ENCODE measurements around the gene BAAT.

DNA sequence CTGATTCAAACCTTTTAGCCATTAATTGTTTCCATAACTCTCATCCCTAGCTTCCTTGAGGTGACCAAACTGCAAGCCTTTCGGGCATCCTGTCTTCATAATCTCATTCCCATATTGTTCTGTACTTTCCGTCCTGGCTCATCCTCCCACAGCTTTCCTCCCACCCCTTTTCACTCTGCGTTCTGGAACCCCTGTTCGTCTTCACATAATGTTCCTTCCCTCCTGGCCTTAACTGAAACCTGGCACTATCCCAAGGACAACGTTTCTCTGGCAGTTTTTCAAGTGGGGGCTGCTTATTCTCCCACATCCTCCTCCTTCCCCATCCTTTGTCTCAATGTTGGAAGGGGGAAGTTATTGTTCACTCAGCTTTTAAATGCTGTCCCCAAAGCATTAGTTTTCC is 15.3 kb upstream of the BAAT start:
- TF ChIP-seq, protein P1, sequence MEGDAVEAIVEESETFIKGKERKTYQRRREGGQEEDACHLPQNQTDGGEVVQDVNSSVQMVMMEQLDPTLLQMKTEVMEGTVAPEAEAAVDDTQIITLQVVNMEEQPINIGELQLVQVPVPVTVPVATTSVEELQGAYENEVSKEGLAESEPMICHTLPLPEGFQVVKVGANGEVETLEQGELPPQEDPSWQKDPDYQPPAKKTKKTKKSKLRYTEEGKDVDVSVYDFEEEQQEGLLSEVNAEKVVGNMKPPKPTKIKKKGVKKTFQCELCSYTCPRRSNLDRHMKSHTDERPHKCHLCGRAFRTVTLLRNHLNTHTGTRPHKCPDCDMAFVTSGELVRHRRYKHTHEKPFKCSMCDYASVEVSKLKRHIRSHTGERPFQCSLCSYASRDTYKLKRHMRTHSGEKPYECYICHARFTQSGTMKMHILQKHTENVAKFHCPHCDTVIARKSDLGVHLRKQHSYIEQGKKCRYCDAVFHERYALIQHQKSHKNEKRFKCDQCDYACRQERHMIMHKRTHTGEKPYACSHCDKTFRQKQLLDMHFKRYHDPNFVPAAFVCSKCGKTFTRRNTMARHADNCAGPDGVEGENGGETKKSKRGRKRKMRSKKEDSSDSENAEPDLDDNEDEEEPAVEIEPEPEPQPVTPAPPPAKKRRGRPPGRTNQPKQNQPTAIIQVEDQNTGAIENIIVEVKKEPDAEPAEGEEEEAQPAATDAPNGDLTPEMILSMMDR (IDR thresholded peaks at IDR 0.05): no peak
- no peak for TF ChIP-seq ZFX (IDR thresholded peaks at IDR 0.05; ENCODE audit: borderline replicate concordance)
